NT2/D1 (cell line): ENCODE results near the gene C16orf96.

ENCODE experiments used
- YY1 ChIP-seq: IDR thresholded peaks from 2 replicates; pipeline ENCODE4 v1.6.1; 2011; ENCODE audit not compliant: insufficient read length, insufficient read depth
- ZNF274 ChIP-seq: IDR thresholded peaks from 2 replicates; pipeline ENCODE4 v1.6.1; 2011; ENCODE audit warnings: mild to moderate bottlenecking, low read depth, low read length

- TF ChIP-seq YY1 (no peak), ZNF274 (no peak)
Measured at GRCh38 chr16:4525069-4525468, 31.1 kb upstream of the C16orf96 start.
